ENCODE results near the gene ZNF296.

- TF ChIP-seq CTCF (IDR thresholded peaks at IDR 0.05), result no peak
- TF ChIP-seq POLR2A (IDR thresholded peaks at IDR 0.05), result no peak
Observed at GRCh38 chr19:45025264-45025663, 51.0 kb downstream of the ZNF296 start.
